Aorta (tissue), 5 donors: ENCODE results near the gene DGCR8. TPM values are rescaled to one million over a fixed set of nuclear protein-coding genes. Genes with fewer than 3 reads are reported as not detected.
A peak's percentile ranks its signal among the peaks of the same experiment; 100 is the strongest.

Experiments
- ATAC-seq: fragments of 200-7000 bp; cut with Tn5 transposase; one replicate; pipeline ENCODE4 v1.9.1; 2022; ENCODE audit warnings: moderate library complexity; ENCODE audit not compliant: low FRiP score
- DNase-seq, 2 donors: peaks; one replicate each; pipeline ENCODE4 v3.0.0-alpha.2; 2020
- H3K27ac ChIP-seq, 2 donors: one replicate each; pipeline ENCODE4 v1.5.1; 2013; ENCODE audit warnings: low read length in 2 of 2, mild to moderate bottlenecking in 2 of 2, moderate library complexity in 2 of 2, control low read depth in 1 of 2, inconsistent platforms in 1 of 2, low read depth in 1 of 2
- H3K27me3 ChIP-seq, 2 donors: one replicate each; pipeline ENCODE4 v1.6.1; 2013; ENCODE audit warnings: control low read depth in 1 of 2, low read length in 1 of 2, mild to moderate bottlenecking in 1 of 2, moderate library complexity in 1 of 2; ENCODE audit not compliant: insufficient read depth in 2 of 2, control insufficient read depth in 1 of 2
- H3K36me3 ChIP-seq, 2 donors: one replicate each; pipeline ENCODE4 v1.6.1; 2013; ENCODE audit warnings: control low read depth in 1 of 2, low read length in 1 of 2, mild to moderate bottlenecking in 1 of 2; ENCODE audit not compliant: insufficient read depth in 2 of 2, control insufficient read depth in 1 of 2
- H3K4me1 ChIP-seq, 2 donors: one replicate each; pipeline ENCODE4 v1.6.1; 2013; ENCODE audit warnings: low read length in 2 of 2, control low read depth in 1 of 2, mild to moderate bottlenecking in 1 of 2, moderate library complexity in 1 of 2; ENCODE audit not compliant: insufficient read depth in 2 of 2, control insufficient read depth in 1 of 2
- H3K4me3 ChIP-seq, 2 donors: one replicate each; pipeline ENCODE4 v1.5.1; 2013; ENCODE audit warnings: low read length in 2 of 2, control low read depth in 1 of 2, mild to moderate bottlenecking in 1 of 2
- H3K9me3 ChIP-seq: one replicate; pipeline ENCODE4 v1.6.1; 2013; ENCODE audit warnings: mild to moderate bottlenecking, low read length; ENCODE audit not compliant: control insufficient read depth
- WGBS, 2 donors: extraction: QIAGEN DNeasy Blood & Tissue Kit; methylation state at CpG; one replicate each; pipeline ENCODE4 v1.1.7; 2013; 5-methylcytosine and 5-hydroxymethylcytosine counted together
- intact Hi-C, 2 donors: fragments of 100-400 bp; cut with DNase I; formaldehyde crosslinking; loops; one replicate each; pipeline versions ENCODE4 v1.14.2 to v1.15.0; 2022
- polyA plus RNA-seq, 2 donors: library from polyadenylated mRNA; stranded (reverse); fragments of 200-250 nt; gene quantifications; one replicate each; pipeline ENCODE4 v1.2.3, GENCODE V29; 2013
- total RNA-seq, 2 donors: library from RNA; stranded (reverse); fragmentation: NEBNext Ultra II Directional; extraction: Animal tissue kit (Norgen Biotek cat#: 25700); gene quantifications; one replicate each; pipeline ENCODE4 v1.2.1, GENCODE V29; 2021
- donor health status: healthy with polysubstance abuse.
- donor health status: Bipolar disorder and iron deficiency.
- donor health status: DM: no; HTN: no; CAD: no.
- donor health status: DM: no; HTN: no; CAD: no.
- donor health status: DM: yes; HTN: yes; CAD: no.

DGCR8 gene
- total and polyA plus RNA-seq, 4 donors = 5.5 to 43.9 (median 27.2) TPM

GRCh38 chr22:20096574-20097420 is 16.8 kb downstream of the DGCR8 start:
- WGBS, 2 donors = 98 to 100% methylated on average over 2 of the region's 2 CpGs
- intact Hi-C loops = no loop called here
- Histone ChIP-seq H3K9me3 (no peaks in the 10 kb centered on the region), H3K36me3 (peaks cover 2 to 4% of the 10 kb centered on the region in 2 donors), H3K27ac (no peak overlapping the region), H3K4me1 (no peaks in the 10 kb centered on the region), H3K27me3 (no peaks in the 10 kb centered on the region), H3K4me3 (no peak overlapping the region)
- DNase-seq (no peak), ATAC-seq (no peak)

GRCh38 chr22:20099099-20099711 is 19.2 kb downstream of the DGCR8 start:
- peak; percentile 12 to 59 for DNase-seq
- Histone ChIP-seq H3K36me3 (peaks cover 4 to 6% of the 10 kb centered on the region in 2 donors), H3K9me3 (no peaks in the 10 kb centered on the region), H3K27me3 (no peaks in the 10 kb centered on the region), H3K4me1 (no peaks in the 10 kb centered on the region), H3K27ac (no peak overlapping the region), H3K4me3 (no peak overlapping the region)
- WGBS, 2 donors = 93 to 94% methylated on average over 6 of the region's 6 CpGs
- no peak for ATAC-seq
- intact Hi-C loops = no loop called here

GRCh38 chr22:20101638-20102037 is 21.6 kb downstream of the DGCR8 start:
- ATAC-seq (no peak), DNase-seq (peak; percentile 34 to 75)
- Histone ChIP-seq H3K4me1 (no peaks in the 10 kb centered on the region), H3K9me3 (no peaks in the 10 kb centered on the region), H3K27ac (no peak overlapping the region), H3K4me3 (no peak overlapping the region), H3K36me3 (peaks cover 4 to 8% of the 10 kb centered on the region in 2 donors), H3K27me3 (no peaks in the 10 kb centered on the region)
- intact Hi-C loops = no loop called here
- 82 to 84% methylated on average over 8 of the region's 8 CpGs for WGBS, 2 donors

- Histone ChIP-seq H3K4me3 (no peak overlapping the region), H3K36me3 (peaks cover 4 to 9% of the 10 kb centered on the region in 2 donors), H3K27ac (no peak overlapping the region), H3K4me1 (no peaks in the 10 kb centered on the region), H3K9me3 (no peaks in the 10 kb centered on the region), H3K27me3 (no peaks in the 10 kb centered on the region)
- no peak for ATAC-seq
- DNase-seq = peak; percentile 36 to 37
- 88% methylated on average over 12 of the region's 12 CpGs for WGBS, 2 donors
- intact Hi-C loops = no loop called here
Measured at GRCh38 chr22:20102203-20102780, 22.3 kb downstream of the DGCR8 start.

GRCh38 chr22:20105456-20106204 is 25.6 kb downstream of the DGCR8 start:
- Histone ChIP-seq H3K9me3 (no peaks in the 10 kb centered on the region), H3K27me3 (no peaks in the 10 kb centered on the region), H3K4me3 (no peak overlapping the region), H3K36me3 (peaks cover 0 to 14% of the 10 kb centered on the region in 2 donors), H3K27ac (no peak overlapping the region), H3K4me1 (no peaks in the 10 kb centered on the region)
- 92 to 95% methylated on average over 7 of the region's 7 CpGs for WGBS, 2 donors
- DNase-seq (peak; percentile 34 to 36), ATAC-seq (no peak)
- intact Hi-C loops = no loop called here

- Histone ChIP-seq H3K4me3 (no peak overlapping the region), H3K4me1 (no peaks in the 10 kb centered on the region), H3K36me3 (peaks cover 0 to 14% of the 10 kb centered on the region in 2 donors), H3K27ac (no peak overlapping the region), H3K9me3 (no peaks in the 10 kb centered on the region), H3K27me3 (no peaks in the 10 kb centered on the region)
- 87 to 89% methylated on average over 20 of the region's 20 CpGs for WGBS, 2 donors
- ATAC-seq (no peak), DNase-seq (peak; percentile 25 to 56)
- intact Hi-C loops = no loop called here
Measured at GRCh38 chr22:20106205-20106848, 26.3 kb downstream of the DGCR8 start.

GRCh38 chr22:20106849-20107237 is 26.8 kb downstream of the DGCR8 start:
- H3K4me3 ChIP-seq = no peak overlapping the region
- ATAC-seq = no peak
- H3K27me3 ChIP-seq = no peaks in the 10 kb centered on the region
- 88 to 93% methylated on average over 10 of the region's 10 CpGs for WGBS, 2 donors
- H3K9me3 ChIP-seq = no peaks in the 10 kb centered on the region
- peak; percentile 21 to 67 for DNase-seq
- H3K36me3 ChIP-seq = peaks cover 0 to 14% of the 10 kb centered on the region in 2 donors
- no peaks in the 10 kb centered on the region for H3K4me1 ChIP-seq
- H3K27ac ChIP-seq = no peak overlapping the region
- intact Hi-C loops = no loop called here

GRCh38 chr22:20107471-20107901 is 27.4 kb downstream of the DGCR8 start:
- H3K36me3 ChIP-seq = peaks cover 0 to 11% of the 10 kb centered on the region in 2 donors
- H3K4me1 ChIP-seq = no peaks in the 10 kb centered on the region
- no peak overlapping the region for H3K27ac ChIP-seq
- no peaks in the 10 kb centered on the region for H3K9me3 ChIP-seq
- H3K4me3 ChIP-seq = no peak overlapping the region
- intact Hi-C loops = no loop called here
- 91% methylated on average over 7 of the region's 7 CpGs for WGBS, 2 donors
- ATAC-seq (no peak), DNase-seq (peak; percentile 36 to 54)
- no peaks in the 10 kb centered on the region for H3K27me3 ChIP-seq
